HG02588 (cell line): ENCODE data around the gene RNF130.
A peak's percentile ranks its signal among the peaks of the same experiment; 100 is the strongest.

Experiments
- ATAC-seq: cut with Tn5 transposase; IDR thresholded peaks from one replicate; pipeline ENCODE4 v1.9.1; 2021; ENCODE audit warnings: mild to moderate bottlenecking, moderate library complexity; ENCODE audit not compliant: unreplicated experiment

Gene RNF130

DNA sequence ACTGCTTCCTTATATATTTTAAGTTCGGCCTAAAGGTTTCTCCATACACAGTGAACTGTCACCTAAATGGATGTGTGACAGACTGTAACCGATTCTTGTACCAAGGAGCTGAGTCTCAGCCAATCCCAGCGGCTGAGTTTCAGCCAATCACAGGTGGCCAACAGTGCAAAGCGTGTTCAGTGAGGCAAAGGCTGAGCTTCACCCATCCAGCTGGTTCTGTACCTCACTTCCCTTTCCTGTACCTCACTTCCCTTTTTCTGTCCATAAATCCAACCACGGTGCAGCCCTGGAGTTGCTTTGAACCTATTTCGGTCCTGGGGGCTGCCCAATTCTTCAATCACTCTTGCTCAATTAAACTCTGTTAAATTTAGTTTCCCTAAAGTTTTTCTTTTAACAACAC, 148.1 kb downstream of the RNF130 start:
- no peak for ATAC-seq

GRCh38 chr5:179920175-179920574, 151.4 kb downstream of the RNF130 start:
- no peak for ATAC-seq

DNA sequence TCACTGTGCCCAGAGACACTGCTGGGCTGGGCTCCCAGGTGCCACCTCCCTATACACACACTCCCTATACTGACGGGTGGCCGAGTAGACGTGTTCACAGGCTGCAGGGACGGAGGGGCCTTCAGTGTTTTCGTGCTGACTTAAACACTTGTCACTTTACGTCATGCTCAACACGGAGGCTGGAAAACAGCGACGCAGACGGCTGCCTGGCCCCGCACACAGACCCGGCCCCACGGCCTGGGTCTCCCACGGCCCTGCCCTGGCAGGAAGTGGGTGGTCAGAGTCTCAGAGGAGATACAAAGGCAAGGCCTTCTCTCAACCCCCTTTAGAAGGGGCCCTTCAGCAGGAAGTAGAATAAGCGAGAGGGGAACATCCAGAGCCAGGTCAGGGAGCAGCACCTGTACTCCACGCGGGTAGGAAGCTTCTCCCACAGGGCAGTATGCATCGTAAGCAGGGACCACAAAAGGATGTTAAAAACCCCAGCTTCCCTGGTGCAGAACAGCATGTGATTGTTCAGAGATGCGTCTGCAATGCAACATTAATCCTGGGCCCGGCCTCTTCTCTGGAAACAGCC, 152.0 kb downstream of the RNF130 start:
- ATAC-seq: no peak

DNA sequence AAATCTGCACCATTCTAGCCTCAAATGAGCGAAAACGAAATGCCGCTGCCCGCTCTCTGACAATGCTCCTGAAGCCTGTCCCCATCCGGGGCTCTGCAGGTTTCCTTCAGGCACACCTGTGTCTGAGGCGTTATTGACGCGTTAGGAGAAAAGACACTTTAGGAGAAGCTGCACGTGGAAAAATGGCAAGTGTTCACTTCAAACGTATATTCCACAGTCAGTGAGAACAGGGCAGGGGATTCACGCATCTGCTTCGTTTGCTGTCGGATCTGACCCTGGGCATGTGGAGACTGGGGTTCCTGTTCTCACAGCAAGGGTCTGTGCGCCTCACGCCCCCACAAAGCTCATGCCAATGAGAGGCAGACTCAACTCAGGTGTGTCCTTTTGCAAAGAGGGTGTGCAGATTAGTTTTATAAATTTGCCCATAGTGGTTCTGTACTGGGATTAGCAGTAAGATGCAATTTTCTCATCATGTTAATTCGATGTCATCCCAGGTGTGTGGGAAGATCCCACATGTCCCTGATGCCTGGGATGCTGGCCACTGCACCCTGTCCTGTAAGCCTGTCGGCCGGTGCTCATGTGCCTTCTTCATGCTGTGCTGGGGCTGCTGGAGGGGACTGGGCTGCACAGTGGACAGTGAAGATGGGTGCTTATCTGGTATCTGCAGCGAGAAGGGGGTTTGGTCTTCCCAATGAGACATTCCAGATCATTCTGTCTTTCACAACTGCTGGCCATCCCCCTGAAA, 152.6 kb downstream of the RNF130 start:
- no peak for ATAC-seq

DNA sequence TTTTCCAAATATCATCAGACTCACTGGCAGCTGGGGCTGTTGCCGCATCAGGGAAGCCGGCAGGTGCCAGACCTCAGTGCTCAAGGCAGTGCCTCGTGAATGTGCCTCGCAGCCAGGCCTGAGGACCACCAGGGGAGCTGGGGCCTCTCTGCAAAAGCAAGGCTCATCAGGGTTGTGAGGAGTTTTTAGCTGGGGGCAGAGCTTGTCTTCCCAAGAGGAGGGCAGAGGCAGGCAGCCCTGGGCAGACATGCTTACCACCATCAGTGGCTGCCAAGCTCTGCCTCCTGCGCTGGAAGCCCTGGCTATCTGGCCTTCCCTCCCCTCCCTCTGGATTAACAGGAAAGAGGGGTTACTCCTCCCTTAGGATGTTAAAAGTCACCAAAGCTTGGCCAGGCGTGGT, 155.0 kb downstream of the RNF130 start:
- no peak for ATAC-seq

DNA sequence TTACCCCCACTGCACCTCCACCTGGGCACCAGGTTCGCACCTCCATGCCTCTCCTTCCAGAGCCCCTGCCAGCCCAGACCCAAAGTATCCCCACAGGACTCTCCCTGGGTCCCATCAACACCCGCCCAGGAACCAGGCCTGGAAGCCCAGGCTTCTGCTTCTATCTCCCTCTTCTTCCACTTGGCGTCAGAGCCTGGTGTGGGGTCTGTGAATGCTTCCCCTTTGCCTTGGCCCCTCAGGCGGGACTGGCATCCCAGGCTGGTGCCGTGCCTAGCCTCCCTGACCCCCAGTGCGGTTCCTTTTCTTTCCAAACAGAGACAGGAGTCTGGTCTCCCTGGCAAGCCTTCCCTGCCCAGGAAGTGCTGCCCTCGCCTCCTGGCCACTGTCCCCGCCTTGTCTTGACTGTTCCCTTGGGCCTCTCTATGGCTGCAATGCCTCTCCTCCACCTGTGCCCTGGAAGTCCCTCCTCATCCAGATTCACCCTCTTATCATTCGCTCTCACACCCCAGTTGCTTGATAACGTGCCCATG, 156.1 kb downstream of the RNF130 start:
- ATAC-seq: no peak

DNA sequence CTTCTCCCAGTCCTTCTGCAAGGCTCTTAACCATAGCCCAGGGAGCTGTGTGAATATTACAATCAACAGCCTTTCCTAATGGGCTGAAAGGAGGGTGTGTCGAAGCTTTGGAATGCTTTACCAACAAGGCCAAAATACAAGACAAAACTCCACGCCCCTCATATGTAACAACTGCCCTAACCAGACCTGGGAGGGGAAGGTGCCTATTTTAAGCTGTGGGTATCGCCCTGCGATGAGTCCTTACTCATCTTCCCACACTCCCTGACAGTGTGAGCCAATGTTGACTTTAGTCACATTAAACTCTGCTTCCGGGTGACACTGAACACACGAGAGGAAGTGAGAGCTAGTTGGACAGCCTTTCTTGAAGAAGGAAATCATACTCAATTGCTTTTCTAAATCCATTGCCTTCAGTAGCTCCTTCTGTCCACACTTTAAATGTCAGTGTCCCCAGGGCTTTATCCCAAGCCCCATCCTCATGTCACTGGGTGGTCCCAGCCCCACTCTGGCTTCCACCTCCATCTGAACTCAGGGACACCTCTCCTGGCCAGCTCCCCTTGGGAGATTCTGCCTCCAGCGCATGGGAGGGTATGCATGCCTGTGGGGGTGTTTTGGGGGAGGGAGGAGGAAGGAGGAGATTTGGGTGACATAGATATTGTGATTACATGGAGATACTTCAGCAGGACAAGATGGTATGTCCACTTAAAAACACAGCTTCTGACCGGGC, 157.4 kb downstream of the RNF130 start:
- no peak for ATAC-seq

- ATAC-seq: no peak
These were observed 158.1 kb downstream of the RNF130 start for GRCh38 chr5:179913461-179913860.

GRCh38 chr5:179912951-179913350, 158.6 kb downstream of the RNF130 start:
- no peak for ATAC-seq

DNA sequence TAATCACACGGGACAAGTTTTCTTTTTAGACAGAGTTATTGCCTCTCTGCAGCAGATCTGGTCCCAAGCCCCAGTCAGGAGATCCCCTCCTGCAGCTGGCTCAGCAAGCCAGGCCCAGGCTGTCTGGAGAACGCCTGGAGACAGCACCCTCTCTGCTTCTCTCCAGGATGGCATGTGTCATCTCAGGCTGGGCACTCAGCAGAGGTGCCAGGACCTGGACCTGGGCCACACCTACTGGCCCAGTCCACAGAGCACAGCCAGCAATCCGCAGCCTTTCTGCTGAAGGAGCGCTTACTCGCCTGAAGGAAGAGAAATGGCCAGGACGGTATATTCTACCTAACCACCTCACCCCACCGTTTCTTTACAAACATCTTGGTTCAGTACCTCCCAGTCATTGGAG, 159.2 kb downstream of the RNF130 start:
- no peak for ATAC-seq

DNA sequence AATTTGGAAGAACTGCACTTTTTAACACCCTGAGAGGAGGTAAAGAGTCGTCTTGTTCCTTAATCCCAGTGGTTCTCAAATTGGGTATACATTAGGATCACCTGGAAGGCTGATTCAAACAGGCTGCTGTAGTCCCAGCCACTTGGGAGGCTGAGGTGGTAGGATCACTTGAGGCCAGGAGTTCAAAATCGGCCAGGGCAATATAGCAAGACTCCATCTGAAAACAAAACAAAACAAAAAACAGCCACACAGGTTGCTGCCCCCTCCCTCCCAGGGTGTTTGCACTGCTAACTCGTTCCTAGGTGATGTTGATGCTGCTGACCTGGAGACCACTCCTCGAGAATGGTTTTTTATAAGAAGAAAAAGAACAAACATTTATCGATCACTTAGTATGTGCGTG, 162.3 kb downstream of the RNF130 start:
- ATAC-seq: no peak

DNA sequence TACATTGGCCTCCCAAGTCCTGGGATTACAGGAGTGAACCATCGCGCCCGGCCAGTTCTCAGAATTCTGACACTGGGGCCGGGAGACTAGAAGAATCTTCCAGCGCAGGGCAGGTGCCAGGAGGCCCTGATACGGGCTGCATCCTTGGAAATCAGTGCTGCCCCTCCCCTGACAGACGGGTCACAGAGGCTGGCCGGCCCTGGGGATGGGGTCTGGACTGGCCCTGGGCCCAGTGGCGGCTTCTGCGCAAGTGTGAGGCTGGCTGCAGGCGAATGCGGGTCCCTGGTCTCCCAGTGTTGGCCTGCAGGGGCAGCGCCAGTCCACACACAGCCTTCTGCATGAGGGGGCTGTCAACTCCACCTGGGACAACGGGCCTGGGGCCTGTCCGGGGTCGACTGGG, 163.0 kb downstream of the RNF130 start:
- ATAC-seq: no peak

DNA sequence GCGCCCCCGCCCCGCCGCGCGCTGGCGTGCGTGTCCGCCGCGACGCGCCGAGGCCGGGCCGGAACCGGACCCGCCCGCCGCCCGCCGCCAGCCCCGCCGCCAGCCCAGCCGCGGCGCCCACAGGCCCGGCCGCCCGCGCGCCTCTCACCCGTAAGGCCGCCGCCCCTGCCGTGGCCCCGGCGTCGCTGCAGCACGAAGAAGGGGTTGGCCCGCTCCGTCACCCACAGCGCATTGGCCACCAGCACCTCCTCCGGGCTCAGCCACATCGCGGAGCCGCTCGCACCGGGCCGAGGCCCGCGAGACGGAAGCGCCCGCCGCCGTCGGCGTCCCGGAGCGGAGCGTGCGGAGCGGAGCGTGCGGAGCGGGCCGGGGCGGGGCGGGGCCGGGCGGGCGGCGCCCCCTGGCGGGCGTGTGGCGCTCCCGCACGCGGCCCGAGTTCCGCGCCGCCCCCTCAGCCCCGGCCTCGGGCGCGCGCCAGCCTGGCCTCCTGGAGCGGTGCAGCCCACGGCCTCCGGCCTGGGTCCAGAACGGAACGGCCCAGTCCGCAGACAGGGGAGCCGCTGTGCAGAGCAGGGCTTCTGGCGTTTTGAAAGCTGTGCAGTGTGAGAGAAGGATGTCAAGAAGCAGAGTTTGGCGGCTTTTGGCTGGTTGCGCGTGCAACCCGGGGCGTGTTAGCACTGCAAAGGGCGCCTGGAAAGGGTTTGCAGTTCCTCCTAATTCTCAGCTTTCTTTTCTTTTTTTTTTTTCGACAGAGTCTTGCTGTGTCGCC, 163.8 kb downstream of the RNF130 start, which contains the start of gene TBC1D9B:
Gene TBC1D9B, minus strand, starts transcription at position 342 of the 769 bp plus-strand sequence. Its CDS starts 76 bp downstream, at position 266.
- ATAC-seq: peak; percentile 87

DNA sequence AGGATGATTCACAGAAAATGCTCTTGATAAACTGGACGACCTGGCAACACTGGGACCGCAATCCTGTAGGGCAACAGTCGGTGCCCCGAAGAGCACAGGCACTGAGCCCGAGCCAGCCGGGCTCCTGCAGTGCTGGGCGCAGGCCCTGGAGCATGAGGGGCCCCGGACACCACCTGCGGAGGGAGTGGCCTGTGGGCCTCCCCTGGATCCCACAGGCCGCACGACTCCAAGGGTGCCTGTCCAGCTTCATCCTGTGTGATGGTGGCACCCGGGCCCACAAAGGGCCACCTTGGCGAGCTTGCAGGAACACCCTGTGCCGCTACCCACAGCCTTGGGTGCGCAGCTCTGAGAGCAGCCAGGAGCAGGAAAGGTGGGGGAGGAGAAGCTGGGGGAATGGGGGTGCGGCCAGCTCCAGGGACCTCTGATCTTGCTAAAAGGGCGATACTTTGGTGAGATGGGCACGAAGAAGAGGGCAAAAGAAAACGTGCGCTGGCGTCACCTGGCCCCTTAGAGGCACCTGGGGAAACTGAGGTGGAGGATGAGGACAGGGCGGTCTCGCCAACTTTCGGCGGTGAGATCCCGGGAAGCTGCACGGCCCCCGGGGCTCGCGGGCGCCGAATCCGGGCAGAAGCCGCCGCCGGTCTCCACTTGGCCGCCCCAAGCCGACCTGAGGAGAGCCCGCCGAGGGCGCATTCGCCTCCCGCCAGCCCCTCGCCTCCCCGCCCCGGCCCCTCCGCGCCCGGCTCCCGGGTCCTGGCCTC, 164.6 kb downstream of the RNF130 start:
- ATAC-seq: peak; percentile 35

DNA sequence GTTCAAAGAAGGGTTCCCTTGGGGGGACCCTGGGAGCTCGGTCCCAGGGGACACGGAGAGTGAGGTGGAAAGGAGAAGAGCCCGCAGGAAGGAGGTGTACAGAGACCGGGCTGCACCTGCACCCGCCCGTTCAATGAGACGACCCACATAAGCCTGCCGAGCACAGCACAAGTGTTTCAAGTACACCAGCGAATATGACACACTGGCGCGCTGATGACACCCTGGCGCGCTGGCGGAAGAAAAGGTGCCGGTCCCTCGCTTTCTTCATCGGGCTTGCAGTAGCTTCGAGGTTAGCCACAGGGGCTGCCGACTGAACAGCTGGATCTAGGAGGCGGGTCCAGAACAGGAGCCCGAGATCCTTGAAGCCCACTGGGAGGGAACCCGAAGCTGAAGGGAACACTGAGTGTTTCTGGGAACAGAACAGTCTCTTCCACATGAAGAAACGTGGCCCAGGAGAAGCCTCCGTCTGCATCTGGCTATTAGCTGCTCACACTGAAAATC, 165.2 kb downstream of the RNF130 start:
- ATAC-seq: no peak

- no peak for ATAC-seq
These were observed 166.4 kb downstream of the RNF130 start for GRCh38 chr5:179905161-179905560.
